Neuronal stem cell (in vitro differentiated cells): ENCODE results near the gene P4HB.

Experiments used
- DNase-seq: peaks from one replicate; pipeline ENCODE4 v3.0.0-alpha.2; 2013; ENCODE audit warnings: low spot score
- H2AFZ ChIP-seq: one replicate; pipeline ENCODE4 v1.6.1; 2013; ENCODE audit warnings: mild to moderate bottlenecking, low read length, inconsistent platforms
- H2AK5ac ChIP-seq: 2 replicates; pipeline ENCODE4 v1.6.1; 2013; ENCODE audit warnings: low read depth, mild to moderate bottlenecking, inconsistent platforms, low read length, moderate library complexity, mixed read lengths
- H2BK120ac ChIP-seq: 2 replicates; pipeline ENCODE4 v1.6.1; 2013; ENCODE audit warnings: low read depth, mild to moderate bottlenecking, inconsistent platforms, low read length, moderate library complexity, mixed read lengths
- H2BK12ac ChIP-seq: one replicate; pipeline ENCODE4 v1.6.1; 2013; ENCODE audit warnings: low read length, inconsistent platforms
- H2BK15ac ChIP-seq: 2 replicates; pipeline ENCODE4 v1.6.1; 2013; ENCODE audit warnings: mild to moderate bottlenecking, low read length, inconsistent platforms, mixed read lengths
- H2BK5ac ChIP-seq: one replicate; pipeline ENCODE4 v1.6.1; 2013; ENCODE audit warnings: inconsistent platforms, mild to moderate bottlenecking, low read length, moderate library complexity
- H3K14ac ChIP-seq: one replicate; pipeline ENCODE4 v1.6.1; 2013; ENCODE audit warnings: low read length, inconsistent platforms
- H3K18ac ChIP-seq: 2 replicates; pipeline ENCODE4 v1.6.1; 2013; ENCODE audit warnings: low read length, inconsistent platforms
- H3K23ac ChIP-seq: 2 replicates; pipeline ENCODE4 v1.6.1; 2013; ENCODE audit warnings: low read depth, mild to moderate bottlenecking, mixed read lengths, low read length, inconsistent platforms; ENCODE audit not compliant: poor library complexity
- H3K27ac ChIP-seq: replicated peaks from 3 replicates; pipeline ENCODE4 v1.5.1; 2013; ENCODE audit warnings: low read length, inconsistent platforms
- H3K27me3 ChIP-seq, 3 experiments: 2 replicates each; pipeline ENCODE4 v1.6.1; 2013; ENCODE audit warnings: low read length in 3 of 3, mild to moderate bottlenecking in 2 of 3, inconsistent platforms in 1 of 3, low read depth in 1 of 3, mixed read lengths in 1 of 3, moderate library complexity in 1 of 3; ENCODE audit not compliant: control insufficient read depth in 3 of 3, insufficient read depth in 3 of 3
- H3K36me3 ChIP-seq, 2 donors: replicated peaks in 1 of 2; 2 replicates each; pipeline ENCODE4 v1.6.1; 2013; ENCODE audit warnings: low read length in 2 of 2; ENCODE audit not compliant: control insufficient read depth in 2 of 2, insufficient read depth in 2 of 2
- H3K4ac ChIP-seq: 2 replicates; pipeline ENCODE4 v1.6.1; 2013; ENCODE audit warnings: inconsistent platforms, mild to moderate bottlenecking, low read length, moderate library complexity
- H3K4me1 ChIP-seq, 2 donors: 1 replicate in 1 of 2; 2 replicates in 1 of 2; pipeline ENCODE4 v1.6.1; 2013; ENCODE audit warnings: low read length in 2 of 2, low read depth in 1 of 2; ENCODE audit not compliant: control insufficient read depth in 2 of 2, insufficient read depth in 1 of 2
- H3K4me2 ChIP-seq: one replicate; pipeline ENCODE4 v1.6.1; 2013; ENCODE audit warnings: mild to moderate bottlenecking, low read length, inconsistent platforms; ENCODE audit not compliant: insufficient read depth, poor library complexity, severe bottlenecking
- H3K4me3 ChIP-seq, 2 donors: 2 replicates each; pipeline ENCODE4 v1.5.1; 2013; ENCODE audit warnings: low read length in 2 of 2, mild to moderate bottlenecking in 2 of 2, inconsistent platforms in 1 of 2, moderate library complexity in 1 of 2
- H3K79me1 ChIP-seq: one replicate; pipeline ENCODE4 v1.6.1; 2013; ENCODE audit warnings: low read depth, mild to moderate bottlenecking, inconsistent platforms, low read length, moderate library complexity
- H3K9ac ChIP-seq: one replicate; pipeline ENCODE4 v1.6.1; 2013; ENCODE audit warnings: mild to moderate bottlenecking, low read depth, low read length, inconsistent platforms; ENCODE audit not compliant: poor library complexity
- H3K9me3 ChIP-seq, 2 donors: replicated peaks in 1 of 2; 2 replicates each; pipeline versions ENCODE3 to v1.6.1; 2013; ENCODE audit warnings: low read length in 2 of 2, mild to moderate bottlenecking in 2 of 2, inconsistent platforms in 1 of 2, low read depth in 1 of 2, mixed read lengths in 1 of 2, moderate library complexity in 1 of 2; ENCODE audit not compliant: control insufficient read depth in 2 of 2, insufficient read depth in 1 of 2
- H4K8ac ChIP-seq: one replicate; pipeline ENCODE4 v1.6.1; 2013; ENCODE audit warnings: low read depth, mild to moderate bottlenecking, inconsistent platforms, low read length, moderate library complexity
- H4K91ac ChIP-seq: one replicate; pipeline ENCODE4 v1.6.1; 2013; ENCODE audit warnings: low read length, low read depth, mild to moderate bottlenecking, inconsistent platforms; ENCODE audit not compliant: poor library complexity
- WGBS, 2 donors: extraction: QIAGEN DNeasy Blood & Tissue Kit; methylation state at CpG; one replicate each; pipeline ENCODE4 v1.1.7; 2013; ENCODE audit warnings: missing lambda C conversion rate in 2 of 2, mixed read lengths in 1 of 2; ENCODE audit not compliant: insufficient read length in 2 of 2, insufficient replicate concordance in 1 of 2; ENCODE audit errors: extremely low coverage in 2 of 2; 5-methylcytosine and 5-hydroxymethylcytosine counted together

Gene P4HB

DNA sequence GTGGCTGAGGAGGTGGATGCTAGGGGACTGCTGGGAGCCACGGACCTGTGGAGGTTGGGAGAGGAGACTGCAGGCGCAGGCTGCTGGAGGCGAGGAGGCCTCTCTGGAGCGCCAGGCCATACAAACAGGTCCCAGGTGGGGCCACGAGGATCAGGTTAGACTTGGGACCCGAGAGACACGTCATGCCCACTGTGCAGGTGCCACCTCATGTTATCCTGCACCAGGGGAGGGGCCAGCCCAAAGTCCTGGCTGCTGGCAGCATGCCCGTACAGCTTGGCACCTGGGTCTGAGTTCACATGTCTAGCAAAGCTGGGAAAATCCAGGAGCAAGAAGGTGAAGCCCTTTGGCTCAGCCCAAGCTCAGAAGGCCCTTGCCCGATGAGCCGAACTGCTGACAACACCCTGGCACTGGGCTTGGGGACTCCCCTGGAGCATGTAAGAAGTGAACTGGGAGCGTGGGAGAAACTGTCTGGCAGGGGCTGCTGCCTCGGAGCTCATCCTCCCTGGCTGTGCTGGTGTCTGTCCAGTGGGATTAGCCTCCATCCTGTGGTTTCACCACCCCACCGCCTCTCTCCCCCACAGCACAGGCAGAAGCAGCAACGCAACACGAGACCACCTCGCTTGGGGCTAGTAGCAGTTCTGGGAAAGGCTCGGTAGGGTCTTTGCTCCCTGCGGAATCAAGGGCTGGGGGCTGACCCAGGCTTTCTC, 5.6 kb upstream of the P4HB start:
- Histone ChIP-seq H3K4me1 (peaks cover 13 to 21% of the 10 kb centered on the region in 2 donors), H4K91ac (no peak overlapping the region), H3K79me1 (peaks cover 27% of the 10 kb centered on the region), H2BK12ac (no peak overlapping the region), H3K4ac (no peak overlapping the region), H3K4me2 (no peak overlapping the region), H3K27ac (no peak overlapping the region), H3K23ac (peak overlapping the region; percentile 85), H3K4me3 (no peak overlapping the region), H3K9me3 (no peaks in the 10 kb centered on the region), H3K27me3 (no peaks in the 10 kb centered on the region), H2AFZ (no peak overlapping the region), H2BK15ac (no peak overlapping the region), H2BK5ac (peak overlapping the region; percentile 80), H3K9ac (peak overlapping the region; percentile 44), H3K18ac (no peak overlapping the region), H4K8ac (peak overlapping the region; percentile 43), H3K14ac (no peak overlapping the region), H3K36me3 (peaks cover 37 to 75% of the 10 kb centered on the region in 2 donors), H2AK5ac (no peak overlapping the region), H2BK120ac (no peak overlapping the region)
- WGBS, 2 donors, result no CpG with 5 or more reads among the region's 18 CpGs
- no peak for DNase-seq

DNA sequence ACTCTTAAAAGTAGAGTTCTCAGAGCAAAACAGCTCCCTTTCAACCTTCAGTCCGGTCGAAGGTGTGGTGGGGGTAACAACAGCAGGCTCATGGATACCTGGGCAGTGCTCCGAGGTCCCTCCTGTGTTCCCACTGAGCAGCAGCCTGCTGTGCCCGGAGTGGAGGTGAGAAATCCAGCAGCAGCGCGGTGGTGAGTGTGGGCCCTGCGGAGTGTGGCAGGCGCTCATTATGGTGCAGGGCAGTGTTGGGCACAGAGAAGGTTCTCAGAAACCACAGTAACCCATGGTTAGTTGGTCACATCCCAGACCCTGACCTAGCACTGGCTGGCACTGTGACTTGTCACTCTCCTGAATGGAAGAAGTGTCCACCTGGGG, 5.0 kb upstream of the P4HB start:
- Histone ChIP-seq H4K8ac (no peak overlapping the region), H4K91ac (no peak overlapping the region), H2BK15ac (no peak overlapping the region), H2BK120ac (no peak overlapping the region), H3K27me3 (no peaks in the 10 kb centered on the region), H3K9ac (no peak overlapping the region), H3K4me3 (no peak overlapping the region), H3K14ac (no peak overlapping the region), H2AFZ (no peak overlapping the region), H3K18ac (no peak overlapping the region), H2BK12ac (no peak overlapping the region), H3K4ac (no peak overlapping the region), H3K36me3 (peaks cover 37 to 74% of the 10 kb centered on the region in 2 donors), H3K27ac (no peak overlapping the region), H3K23ac (peak overlapping the region; percentile 80), H2BK5ac (peak overlapping the region; percentile 80), H3K79me1 (peaks cover 26% of the 10 kb centered on the region), H3K4me2 (no peak overlapping the region), H3K9me3 (no peaks in the 10 kb centered on the region), H3K4me1 (peaks cover 13 to 21% of the 10 kb centered on the region in 2 donors), H2AK5ac (no peak overlapping the region)
- no peak for DNase-seq
- no CpG with 5 or more reads among the region's 8 CpGs for WGBS, 2 donors

DNA sequence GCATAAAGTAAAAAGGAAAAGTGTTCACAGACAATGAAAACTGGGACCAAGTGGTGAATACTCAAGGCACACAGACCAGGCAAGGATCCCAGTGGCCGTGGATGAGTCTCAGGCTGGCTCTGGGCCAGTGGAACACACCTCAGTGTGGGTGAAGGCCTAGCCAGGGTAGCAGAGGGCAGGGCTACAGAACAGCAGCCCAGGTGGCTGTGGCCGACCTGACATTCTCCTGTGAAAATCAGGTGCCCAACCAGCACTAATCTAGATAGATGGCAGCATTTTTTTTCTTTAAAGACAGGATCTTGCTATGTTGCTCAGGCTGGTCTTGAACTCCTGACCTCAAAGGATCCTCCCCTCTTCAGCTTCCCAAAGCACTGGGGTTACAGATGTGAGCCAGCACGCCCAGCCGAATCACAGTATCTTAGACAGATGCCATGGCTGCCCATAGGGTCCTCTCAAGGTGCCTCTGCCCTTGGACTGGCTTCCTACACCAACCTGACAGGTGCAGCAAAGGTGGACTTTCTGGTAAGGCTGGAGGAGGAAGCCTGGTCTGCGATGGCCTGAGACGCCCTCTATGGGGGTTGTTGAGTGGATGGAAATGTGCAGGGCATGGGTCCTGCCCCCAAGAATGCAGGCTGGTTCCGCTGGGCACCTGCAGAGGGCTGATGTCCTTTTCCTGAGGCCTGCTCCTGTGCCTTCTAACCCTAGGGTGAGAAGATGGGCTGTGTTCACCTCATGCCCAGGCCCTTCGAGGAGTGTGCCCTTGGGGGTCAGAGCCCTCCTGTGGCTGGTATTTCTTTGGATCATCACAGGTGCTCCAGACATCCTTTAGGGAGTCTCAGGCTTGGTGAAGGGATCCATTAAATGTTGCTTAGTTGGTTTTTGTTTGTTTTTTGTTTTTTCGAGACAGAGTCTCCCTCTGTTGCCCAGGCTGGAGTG, 3.8 kb upstream of the P4HB start:
- Histone ChIP-seq H3K27ac (no peak overlapping the region), H2BK5ac (peak overlapping the region; percentile 59), H3K79me1 (peaks cover 26% of the 10 kb centered on the region), H3K4ac (no peak overlapping the region), H3K9ac (no peak overlapping the region), H3K14ac (no peak overlapping the region), H2BK120ac (no peak overlapping the region), H2BK15ac (no peak overlapping the region), H3K4me2 (no peak overlapping the region), H3K4me3 (no peak overlapping the region), H2BK12ac (no peak overlapping the region), H4K8ac (no peak overlapping the region), H3K4me1 (peaks cover 9 to 17% of the 10 kb centered on the region in 2 donors), H3K9me3 (no peaks in the 10 kb centered on the region), H2AFZ (no peak overlapping the region), H3K27me3 (no peaks in the 10 kb centered on the region), H3K18ac (no peak overlapping the region), H4K91ac (no peak overlapping the region), H3K36me3 (peaks cover 33 to 67% of the 10 kb centered on the region in 2 donors), H3K23ac (no peak overlapping the region), H2AK5ac (no peak overlapping the region)
- DNase-seq, result no peak
- WGBS, 2 donors, result no CpG with 5 or more reads among the region's 9 CpGs

DNA sequence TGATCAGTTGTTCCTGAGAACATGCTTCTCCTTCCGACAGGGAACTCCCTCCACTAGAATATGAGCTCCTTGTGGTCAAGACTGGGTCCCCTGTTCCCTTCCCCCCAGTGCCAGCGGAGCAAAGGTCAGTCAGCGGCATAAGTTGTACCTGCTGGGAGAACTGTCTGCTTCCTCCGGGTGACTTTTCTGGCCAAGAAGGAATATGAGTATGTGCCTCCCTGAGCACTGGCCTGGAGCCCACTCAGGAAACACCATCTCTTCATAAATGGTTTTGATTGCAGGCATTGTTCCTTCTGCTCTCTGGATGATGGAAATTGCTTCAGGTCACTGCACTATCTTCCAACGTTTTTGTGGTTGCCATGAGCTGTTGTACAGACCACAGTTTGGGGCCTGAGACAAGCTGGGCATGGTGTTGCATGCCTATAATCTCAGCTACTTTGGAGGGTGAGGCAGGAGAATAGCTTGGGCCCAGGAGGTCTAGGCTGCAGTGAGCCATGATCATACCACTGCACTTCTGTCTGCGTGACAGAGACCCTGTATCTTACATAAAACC, 2.9 kb upstream of the P4HB start:
- no peak overlapping the region for H2BK5ac ChIP-seq
- no peak overlapping the region for H2BK120ac ChIP-seq
- no peaks in the 10 kb centered on the region for H3K9me3 ChIP-seq
- no peak overlapping the region for H3K4me3 ChIP-seq
- H3K4me1 ChIP-seq, result peaks cover 10 to 13% of the 10 kb centered on the region in 2 donors
- H3K9ac ChIP-seq, result no peak overlapping the region
- no peak overlapping the region for H3K14ac ChIP-seq
- no peak overlapping the region for H3K23ac ChIP-seq
- H3K36me3 ChIP-seq, result peaks cover 33 to 67% of the 10 kb centered on the region in 2 donors
- H2AK5ac ChIP-seq, result no peak overlapping the region
- no peak overlapping the region for H3K18ac ChIP-seq
- no peak overlapping the region for H4K8ac ChIP-seq
- H2AFZ ChIP-seq, result no peak overlapping the region
- H4K91ac ChIP-seq, result no peak overlapping the region
- H2BK15ac ChIP-seq, result no peak overlapping the region
- no peak overlapping the region for H3K4me2 ChIP-seq
- no peak overlapping the region for H3K4ac ChIP-seq
- H2BK12ac ChIP-seq, result no peak overlapping the region
- H3K27me3 ChIP-seq, result no peaks in the 10 kb centered on the region
- no peak overlapping the region for H3K27ac ChIP-seq
- H3K79me1 ChIP-seq, result peaks cover 33% of the 10 kb centered on the region
- no CpG with 5 or more reads among the region's 6 CpGs for WGBS, 2 donors
- no peak for DNase-seq
